NCI-H345 treated with DMSO at 0.1 percent for 48 hours (cell line): ENCODE measurements around the gene SLC24A3.

Experiments
- DNase-seq: peaks from one replicate; lab custom pipeline; 2025; ENCODE audit not compliant: unreplicated experiment; lab: John Stamatoyannopoulos, UW

The SLC24A3 gene

GRCh38 chr20:19695081-19695480 lies 482.6 kb downstream of the SLC24A3 start:
- no peak for DNase-seq

GRCh38 chr20:19696620-19697019 lies 484.2 kb downstream of the SLC24A3 start:
- DNase-seq: no peak

GRCh38 chr20:19697415-19697814 lies 485.0 kb downstream of the SLC24A3 start:
- DNase-seq: no peak

GRCh38 chr20:19699180-19699971 lies 486.9 kb downstream of the SLC24A3 start:
- DNase-seq: no peak

- no peak for DNase-seq
These were observed 489.0 kb downstream of the SLC24A3 start for GRCh38 chr20:19701429-19701828.

- no peak for DNase-seq
These were observed 494.0 kb downstream of the SLC24A3 start for GRCh38 chr20:19706463-19706862.

GRCh38 chr20:19709635-19710335 lies 497.3 kb downstream of the SLC24A3 start:
- no peak for DNase-seq

GRCh38 chr20:19710336-19711120 lies 498.1 kb downstream of the SLC24A3 start:
- DNase-seq: no peak

- DNase-seq: no peak
These were observed 498.7 kb downstream of the SLC24A3 start for GRCh38 chr20:19711126-19711525.

GRCh38 chr20:19712721-19713260 lies 500.3 kb downstream of the SLC24A3 start:
- DNase-seq: no peak

GRCh38 chr20:19713822-19714578 lies 501.6 kb downstream of the SLC24A3 start:
- DNase-seq: no peak

- DNase-seq: no peak
These were observed 502.1 kb downstream of the SLC24A3 start for GRCh38 chr20:19714579-19714840.

- no peak for DNase-seq
These were observed 503.5 kb downstream of the SLC24A3 start for GRCh38 chr20:19715986-19716385.

GRCh38 chr20:19718880-19719279 lies 506.4 kb downstream of the SLC24A3 start:
- DNase-seq: no peak

- DNase-seq: no peak
These were observed 508.5 kb downstream of the SLC24A3 start for GRCh38 chr20:19720991-19721390.

GRCh38 chr20:19723051-19723450 lies 510.6 kb downstream of the SLC24A3 start:
- DNase-seq: no peak

- DNase-seq: no peak
These were observed 511.5 kb downstream of the SLC24A3 start for GRCh38 chr20:19723813-19724430.

GRCh38 chr20:19725373-19725772 lies 512.9 kb downstream of the SLC24A3 start:
- DNase-seq: no peak

- no peak for DNase-seq
These were observed 513.5 kb downstream of the SLC24A3 start for GRCh38 chr20:19725814-19726525.
